PC-3 (cell line): ENCODE results near the gene LRRC75A.

ENCODE experiments used
- EZH2 ChIP-seq: fragments of 300-600 bp; sonication (generic); IDR thresholded peaks from one replicate; pipeline ENCODE4 v1.6.1; 2017; ENCODE audit warnings: antibody characterized with exemption, mild to moderate bottlenecking, low read length; ENCODE audit not compliant: unreplicated experiment
- EZH2phosphoT487 ChIP-seq: fragments of 300-600 bp; sonication (generic); IDR thresholded peaks from 2 replicates; pipeline ENCODE4 v1.6.1; 2018; ENCODE audit warnings: mild to moderate bottlenecking, antibody characterized with exemption, low read length, borderline replicate concordance
- TF ChIP-seq, protein P1 (sequence below): fragments of 300-600 bp; sonication (generic); conservative IDR thresholded peaks from 2 replicates; pipeline ENCODE4 v1.5.1; 2017; ENCODE audit warnings: antibody characterized with exemption, low read depth, mild to moderate bottlenecking, low read length

DNA sequence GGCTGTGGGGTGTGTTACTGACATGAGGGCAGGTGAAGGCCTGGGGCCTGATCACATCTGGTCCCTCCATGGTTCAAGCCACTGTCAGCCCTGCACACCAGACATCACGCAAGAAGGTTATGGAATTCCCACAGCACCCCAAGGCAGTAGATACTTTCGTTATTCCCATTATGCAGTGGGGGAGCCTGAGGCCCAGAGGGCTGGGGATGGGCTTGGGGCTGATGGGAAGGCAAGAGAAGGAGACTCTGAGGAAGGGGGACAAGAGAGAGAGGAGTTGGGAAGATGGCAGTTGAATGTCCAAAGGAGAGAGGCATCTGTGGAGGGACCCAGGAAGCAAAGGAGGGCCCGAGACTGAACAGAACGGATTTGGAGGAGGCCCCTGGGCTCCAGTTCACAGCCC lies 42.0 kb downstream of the LRRC75A start:
- TF ChIP-seq, protein P1, sequence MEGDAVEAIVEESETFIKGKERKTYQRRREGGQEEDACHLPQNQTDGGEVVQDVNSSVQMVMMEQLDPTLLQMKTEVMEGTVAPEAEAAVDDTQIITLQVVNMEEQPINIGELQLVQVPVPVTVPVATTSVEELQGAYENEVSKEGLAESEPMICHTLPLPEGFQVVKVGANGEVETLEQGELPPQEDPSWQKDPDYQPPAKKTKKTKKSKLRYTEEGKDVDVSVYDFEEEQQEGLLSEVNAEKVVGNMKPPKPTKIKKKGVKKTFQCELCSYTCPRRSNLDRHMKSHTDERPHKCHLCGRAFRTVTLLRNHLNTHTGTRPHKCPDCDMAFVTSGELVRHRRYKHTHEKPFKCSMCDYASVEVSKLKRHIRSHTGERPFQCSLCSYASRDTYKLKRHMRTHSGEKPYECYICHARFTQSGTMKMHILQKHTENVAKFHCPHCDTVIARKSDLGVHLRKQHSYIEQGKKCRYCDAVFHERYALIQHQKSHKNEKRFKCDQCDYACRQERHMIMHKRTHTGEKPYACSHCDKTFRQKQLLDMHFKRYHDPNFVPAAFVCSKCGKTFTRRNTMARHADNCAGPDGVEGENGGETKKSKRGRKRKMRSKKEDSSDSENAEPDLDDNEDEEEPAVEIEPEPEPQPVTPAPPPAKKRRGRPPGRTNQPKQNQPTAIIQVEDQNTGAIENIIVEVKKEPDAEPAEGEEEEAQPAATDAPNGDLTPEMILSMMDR: no peak
- TF ChIP-seq EZH2 (no peak), EZH2phosphoT487 (no peak)
